Omental fat pad (tissue), 4 donors: ENCODE results near the gene LEPROT. TPM values are rescaled to one million over a fixed set of nuclear protein-coding genes. Genes with fewer than 3 reads are reported as not detected.

ENCODE experiments used
- ATAC-seq: fragments of 150-250 bp; one replicate; pipeline ENCODE4 v1.9.1; 2016; ENCODE audit warnings: mild to moderate bottlenecking, moderate library complexity; ENCODE audit not compliant: low FRiP score
- DNase-seq: peaks from one replicate; pipeline ENCODE4 v3.0.0-alpha.2; 2019; ENCODE audit warnings: low spot score
- small RNA-seq: library from RNA; depleted of rRNA; stranded (forward); fragments of <200 nt; gene quantifications from one replicate; pipeline ENCODE3, GENCODE V24; 2016
- total RNA-seq, 4 donors: library from RNA; depleted of rRNA; stranded (reverse); fragments of >200 nt; gene quantifications; one replicate each; pipeline ENCODE4 v1.1.0, GENCODE V29; 2016
- TF ChIP-seq, protein P1 (sequence below), 3 donors: fragments of 450-650 bp; IDR thresholded peaks; one replicate each; pipeline ENCODE4 v1.5.1; 2016 to 2017; ENCODE audit warnings: antibody characterized with exemption in 3 of 3, mild to moderate bottlenecking in 3 of 3, moderate library complexity in 2 of 3

Gene LEPROT
- total RNA-seq, 4 donors from 2014 or later = 61.1 to 123 (median 75.1) TPM

DNA sequence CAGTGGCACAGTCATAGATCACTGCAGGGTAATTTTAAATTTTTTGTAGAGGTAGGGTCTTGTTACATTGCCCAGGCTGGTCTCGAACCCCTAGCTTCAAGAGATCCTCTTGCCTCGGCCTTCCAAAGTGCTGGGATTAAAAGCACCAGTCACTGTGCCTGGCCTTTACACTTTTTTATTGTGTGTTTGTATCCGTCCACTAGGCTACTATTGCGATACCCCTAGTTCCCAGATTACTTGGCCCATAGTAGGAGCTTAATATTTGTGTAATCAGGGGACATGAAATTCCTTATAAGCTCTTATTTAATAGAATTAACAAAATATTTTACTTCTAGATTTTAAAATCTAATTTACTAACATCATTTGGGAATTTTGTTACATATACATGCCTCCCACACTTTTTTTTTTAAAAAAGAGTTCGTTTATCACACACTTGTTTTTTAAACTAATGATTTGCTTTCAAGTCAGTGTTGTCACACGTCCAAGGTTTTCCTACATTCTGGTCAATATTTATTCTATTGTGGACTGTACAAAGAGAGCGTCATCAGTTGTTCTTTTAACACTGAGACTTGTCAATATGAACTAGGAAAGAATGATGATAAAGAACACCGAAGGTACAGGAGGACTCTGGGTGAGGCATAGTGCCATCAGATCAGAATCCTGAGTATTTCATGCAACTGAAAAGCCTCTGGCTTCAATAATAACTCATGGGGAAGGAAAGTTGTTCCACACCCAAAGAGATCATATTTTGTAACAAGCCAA, 63.7 kb downstream of the LEPROT start:
- DNase-seq (no peak), ATAC-seq (no peak)
- TF ChIP-seq, protein P1, sequence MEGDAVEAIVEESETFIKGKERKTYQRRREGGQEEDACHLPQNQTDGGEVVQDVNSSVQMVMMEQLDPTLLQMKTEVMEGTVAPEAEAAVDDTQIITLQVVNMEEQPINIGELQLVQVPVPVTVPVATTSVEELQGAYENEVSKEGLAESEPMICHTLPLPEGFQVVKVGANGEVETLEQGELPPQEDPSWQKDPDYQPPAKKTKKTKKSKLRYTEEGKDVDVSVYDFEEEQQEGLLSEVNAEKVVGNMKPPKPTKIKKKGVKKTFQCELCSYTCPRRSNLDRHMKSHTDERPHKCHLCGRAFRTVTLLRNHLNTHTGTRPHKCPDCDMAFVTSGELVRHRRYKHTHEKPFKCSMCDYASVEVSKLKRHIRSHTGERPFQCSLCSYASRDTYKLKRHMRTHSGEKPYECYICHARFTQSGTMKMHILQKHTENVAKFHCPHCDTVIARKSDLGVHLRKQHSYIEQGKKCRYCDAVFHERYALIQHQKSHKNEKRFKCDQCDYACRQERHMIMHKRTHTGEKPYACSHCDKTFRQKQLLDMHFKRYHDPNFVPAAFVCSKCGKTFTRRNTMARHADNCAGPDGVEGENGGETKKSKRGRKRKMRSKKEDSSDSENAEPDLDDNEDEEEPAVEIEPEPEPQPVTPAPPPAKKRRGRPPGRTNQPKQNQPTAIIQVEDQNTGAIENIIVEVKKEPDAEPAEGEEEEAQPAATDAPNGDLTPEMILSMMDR (IDR thresholded peaks at IDR 0.05) = no peak

Small RNA genes lying within 50 kb of the gene (small RNA-seq; reads per million reads assigned to genes)
- not detected for gene RNU2-15P

Other genes with a start within 250 kb of the LEPROT start
- gene DNAJC6, start 111.1 kb upstream of the LEPROT start, total RNA-seq = 1 to 10 TPM; 1.9 to 5.1 (median 3.6) TPM
- 10 to 100 TPM; 10.3 to 43.3 (median 21.5) TPM for gene LEPR, start within 50 bp of the LEPROT start, total RNA-seq